Activated CD8-positive, alpha-beta memory T cell treated with anti-CD3 and anti-CD28 coated beads for 36 hours (primary cell): ENCODE results near the gene PABPC1L. TPM values are rescaled to one million over a fixed set of nuclear protein-coding genes. Genes with fewer than 3 reads are reported as not detected.

Experiments used
- CTCF ChIA-PET: fragments of 350-600 bp; sonication (Branson Sonifier 250); formaldehyde crosslinking; loops from one replicate; lab custom pipeline; 2021; ENCODE audit warnings: antibody characterized with exemption; lab: Charles Lee
- POLR2A ChIA-PET: fragments of 350-600 bp; sonication (Branson Sonifier 250); formaldehyde crosslinking; loops from one replicate; lab custom pipeline; 2021; ENCODE audit warnings: antibody characterized with exemption; lab: Charles Lee
- total RNA-seq, 2 experiments: library from RNA; stranded (reverse); gene quantifications; one replicate each; pipeline ENCODE4 v1.2.3, GENCODE V29; 2021

PABPC1L gene
- total RNA-seq, 2 experiments from 2014 or later = 78.9 to 81.6 TPM

GRCh38 chr20:44891826-44892225 is 18.0 kb upstream of the PABPC1L start:
- POLR2A ChIA-PET = no interaction called here
- CTCF ChIA-PET = interaction anchor here (0.8 kb wide), 1 partner anchor 20 kb away, joined by 4 read pairs; no protein-coding TSS in a partner anchor

- POLR2A ChIA-PET = no interaction called here
- CTCF ChIA-PET = no interaction called here
Observed at GRCh38 chr20:44894959-44895358, 14.9 kb upstream of the PABPC1L start.

GRCh38 chr20:44896583-44896982 is 13.3 kb upstream of the PABPC1L start:
- POLR2A ChIA-PET = interaction anchor here (1.4 kb wide), 1 partner anchor 13 kb away, joined by 4 read pairs; the partner anchor contains the start of gene PABPC1L
- CTCF ChIA-PET = interaction anchor here (0.9 to 1.4 kb wide), 3 partner anchors 11 to 63 kb away, joined by 3 read pairs; partner anchors contain the start of genes PABPC1L, TOMM34 and YWHAB

DNA sequence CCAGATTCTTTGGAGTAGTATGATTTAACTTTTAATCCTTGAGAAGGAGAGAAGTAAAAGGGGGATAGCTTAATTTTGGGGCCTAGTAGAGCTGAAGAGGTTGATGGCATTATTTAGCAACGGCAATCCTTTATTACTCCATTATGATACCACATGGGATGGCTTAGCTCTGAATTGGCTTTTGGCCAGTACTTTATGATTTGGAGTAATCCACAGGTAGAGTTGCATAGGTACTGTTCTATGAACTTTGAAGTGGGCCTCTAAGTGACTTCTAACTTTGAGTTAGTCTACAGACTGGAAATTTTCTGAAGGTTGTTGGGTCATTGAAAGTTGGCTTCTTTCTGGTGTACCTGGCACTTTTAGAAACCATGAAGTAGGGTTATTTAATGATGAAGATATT is 12.7 kb upstream of the PABPC1L start:
- CTCF ChIA-PET = interaction anchor here (0.9 to 1.4 kb wide), 3 partner anchors 12 to 63 kb away, joined by 3 read pairs; partner anchors contain the start of genes PABPC1L, TOMM34 and YWHAB

GRCh38 chr20:44900231-44900854 is 9.5 kb upstream of the PABPC1L start:
- POLR2A ChIA-PET = no interaction called here
- CTCF ChIA-PET = no interaction called here

More for the DNA sequence above, 12.7 kb upstream of the PABPC1L start:
- POLR2A ChIA-PET = interaction anchor here (1.4 kb wide), 1 partner anchor 13 kb away, joined by 4 read pairs; the partner anchor contains the start of gene PABPC1L

- CTCF ChIA-PET = no interaction called here
- POLR2A ChIA-PET = no interaction called here
Observed at GRCh38 chr20:44901974-44902373, 7.9 kb upstream of the PABPC1L start.

- ChIA-PET POLR2A (no interaction called here), CTCF (no interaction called here)
Observed at GRCh38 chr20:44904377-44904776, 5.5 kb upstream of the PABPC1L start.

- ChIA-PET POLR2A (interaction anchor here (0.6 to 1.3 kb wide), 9 partner anchors 13 to 967 kb away, joined by 3 to 7 read pairs (median 4); partner anchors contain the start of gene TOMM34), CTCF (interaction anchor here (0.8 to 2.6 kb wide), 3 partner anchors 9 to 21 kb away, joined by 3 to 9 read pairs (median 4); no protein-coding TSS in a partner anchor)
Observed at GRCh38 chr20:44908987-44909871, 631 bp upstream of the PABPC1L start.

DNA sequence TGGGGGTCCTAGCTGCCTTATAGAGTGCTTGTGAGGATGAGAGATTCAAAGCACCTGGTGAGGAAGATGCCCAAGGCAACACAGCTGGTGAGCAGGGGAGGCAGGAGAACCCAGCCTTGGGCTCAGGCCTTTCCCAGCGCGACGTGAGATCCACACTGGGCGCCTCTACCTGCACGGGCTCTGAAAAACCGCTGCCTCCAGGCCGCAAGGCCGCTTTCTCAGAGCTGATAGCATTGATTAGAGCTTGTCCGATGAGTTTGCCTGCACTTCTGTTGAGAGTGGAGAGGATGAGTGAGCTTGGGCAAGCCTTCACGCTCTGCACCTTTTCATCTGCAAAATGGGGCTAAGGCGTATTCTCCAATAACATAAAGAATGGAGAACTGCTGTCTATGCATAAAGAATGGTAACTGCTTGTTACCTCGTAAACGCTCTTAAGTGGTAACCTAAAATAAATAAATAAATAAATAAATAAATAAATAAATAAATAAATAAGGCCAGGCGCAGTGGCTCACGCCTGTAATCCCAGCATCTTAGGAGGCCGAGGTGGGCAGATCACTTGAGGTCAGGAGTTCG is 916 bp downstream of the PABPC1L start:
- ChIA-PET POLR2A (interaction anchor here (1.3 kb wide), 1 partner anchor 14 kb away, joined by 4 read pairs; no protein-coding TSS in a partner anchor), CTCF (interaction anchor here (1.3 kb wide), 1 partner anchor 24 kb away, joined by 3 read pairs; no protein-coding TSS in a partner anchor)

DNA sequence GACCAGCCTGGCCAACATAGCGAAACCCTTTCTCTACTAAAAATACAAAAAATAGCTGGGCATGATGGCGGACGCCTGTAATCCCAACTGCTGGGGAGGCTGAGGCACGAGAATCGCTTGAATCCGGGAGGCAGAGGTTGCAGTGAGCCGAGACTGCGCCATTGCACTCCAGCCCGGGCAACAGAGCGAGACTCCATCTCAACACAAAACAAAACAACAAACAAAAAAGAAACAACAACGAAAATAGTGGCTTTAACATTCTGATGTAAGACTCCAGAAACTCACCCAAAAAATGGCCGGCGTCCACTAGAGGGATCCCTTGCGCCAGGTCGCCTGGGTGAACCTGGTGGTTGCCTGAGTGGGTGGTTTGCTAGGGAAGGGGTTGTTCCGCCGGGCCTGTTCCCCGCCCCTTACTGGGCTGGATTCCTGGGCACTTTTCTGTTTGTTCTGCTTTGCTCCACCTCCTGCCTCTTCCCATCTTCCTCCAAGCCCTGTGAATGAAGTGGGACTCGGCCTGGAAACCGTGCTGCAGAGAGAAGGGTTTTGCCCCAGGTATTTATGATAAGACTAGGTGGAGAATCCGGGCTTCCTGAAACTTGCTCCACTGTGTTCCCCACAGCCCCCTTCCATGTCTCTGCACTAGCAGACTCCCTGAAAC is 1.5 kb downstream of the PABPC1L start:
- CTCF ChIA-PET = interaction anchor here (0.6 to 1.3 kb wide), 3 partner anchors 19 to 44 kb away, joined by 3 to 4 read pairs (median 3); no protein-coding TSS in a partner anchor
- POLR2A ChIA-PET = no interaction called here

DNA sequence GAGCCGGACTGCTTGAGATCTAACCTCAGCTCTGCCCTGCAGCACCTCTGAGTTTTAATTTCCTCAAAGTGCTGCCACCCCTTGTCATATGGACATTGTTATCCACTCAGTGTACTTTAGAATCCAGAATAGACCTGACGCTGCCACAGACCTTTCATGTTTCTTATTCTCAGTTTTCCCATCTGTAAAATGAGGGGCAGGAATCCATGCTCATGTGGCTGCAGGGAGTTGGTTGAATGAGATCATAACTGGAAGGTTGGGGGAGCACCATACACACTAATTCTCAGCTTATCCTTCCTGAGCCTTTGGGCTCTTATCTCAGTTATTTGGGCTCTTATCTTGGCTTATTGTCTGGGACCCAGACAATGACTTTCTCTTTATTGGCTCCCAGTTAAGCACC is 2.3 kb downstream of the PABPC1L start:
- CTCF ChIA-PET = interaction anchor here (0.6 kb wide), 1 partner anchor 45 kb away, joined by 3 read pairs; no protein-coding TSS in a partner anchor
- POLR2A ChIA-PET = no interaction called here

DNA sequence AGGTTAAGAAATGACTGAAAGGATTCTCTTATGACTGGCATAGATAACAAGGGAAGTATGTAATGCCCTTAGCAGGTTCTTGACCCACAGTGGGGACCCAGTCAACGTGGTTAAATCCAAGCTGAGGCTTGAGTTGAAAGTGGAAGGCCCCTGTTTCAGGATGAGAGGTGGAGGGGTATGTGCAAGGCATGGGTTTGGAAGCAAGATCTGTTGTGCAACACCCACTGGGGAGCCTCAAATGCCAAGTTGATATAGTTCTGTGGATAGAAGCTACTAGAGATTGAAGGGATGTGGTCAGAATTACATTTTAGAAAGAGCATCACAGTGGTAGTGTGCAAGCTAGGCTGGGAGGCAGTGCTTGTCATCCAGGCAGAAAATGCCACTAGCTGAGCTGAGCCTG is 5.1 kb downstream of the PABPC1L start:
- CTCF ChIA-PET = interaction anchor here (0.7 kb wide), 1 partner anchor 57 kb away, joined by 3 read pairs; no protein-coding TSS in a partner anchor
- POLR2A ChIA-PET = no interaction called here

DNA sequence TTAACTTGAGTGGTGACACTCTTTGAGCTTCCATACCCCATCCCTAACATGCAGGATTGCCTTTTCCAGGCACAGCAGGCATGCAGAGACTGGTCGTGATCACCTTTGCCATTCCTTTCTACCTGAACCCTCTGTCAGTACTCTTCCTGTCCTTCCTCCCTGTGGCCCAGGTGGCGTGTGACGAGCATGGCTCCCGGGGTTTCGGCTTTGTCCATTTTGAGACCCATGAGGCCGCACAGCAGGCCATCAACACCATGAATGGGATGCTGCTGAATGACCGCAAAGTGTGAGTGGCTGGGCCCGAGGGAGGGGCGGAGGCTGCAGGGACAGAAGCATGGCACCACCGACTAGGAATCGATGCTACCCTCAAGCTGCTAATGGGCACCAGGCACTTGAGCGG is 6.7 kb downstream of the PABPC1L start:
- ChIA-PET CTCF (interaction anchor here (2.4 kb wide), 1 partner anchor 9 kb away, joined by 9 read pairs; no protein-coding TSS in a partner anchor), POLR2A (no interaction called here)

GRCh38 chr20:44917399-44917798 is 7.5 kb downstream of the PABPC1L start:
- CTCF ChIA-PET = interaction anchor here (2.4 kb wide), 1 partner anchor 10 kb away, joined by 9 read pairs; no protein-coding TSS in a partner anchor
- POLR2A ChIA-PET = no interaction called here

GRCh38 chr20:44918342-44918741 is 8.5 kb downstream of the PABPC1L start:
- CTCF ChIA-PET = interaction anchor here (2.4 kb wide), 1 partner anchor 11 kb away, joined by 9 read pairs; no protein-coding TSS in a partner anchor
- POLR2A ChIA-PET = no interaction called here

GRCh38 chr20:44918761-44919160 is 8.9 kb downstream of the PABPC1L start:
- CTCF ChIA-PET = interaction anchor here (2.4 kb wide), 1 partner anchor 11 kb away, joined by 9 read pairs; no protein-coding TSS in a partner anchor
- POLR2A ChIA-PET = no interaction called here

DNA sequence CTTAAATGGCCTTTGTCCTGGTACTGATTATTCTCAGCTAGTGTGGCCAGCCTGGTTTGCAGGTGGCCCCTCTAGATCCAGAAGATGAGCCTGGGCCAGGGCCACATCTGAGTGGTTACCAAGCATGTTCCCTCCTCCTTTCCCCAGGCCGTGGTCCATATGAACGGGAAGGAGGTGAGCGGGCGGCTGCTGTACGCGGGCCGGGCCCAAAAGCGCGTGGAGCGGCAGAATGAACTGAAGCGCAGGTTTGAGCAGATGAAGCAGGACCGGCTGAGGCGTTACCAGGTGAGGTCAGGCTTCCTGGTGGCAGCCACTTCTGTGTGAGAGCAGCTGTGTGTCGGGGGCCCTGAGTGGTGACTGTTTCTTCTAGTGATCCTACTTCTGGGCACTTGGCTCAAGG is 11.6 kb downstream of the PABPC1L start:
- POLR2A ChIA-PET = no interaction called here
- CTCF ChIA-PET = no interaction called here

DNA sequence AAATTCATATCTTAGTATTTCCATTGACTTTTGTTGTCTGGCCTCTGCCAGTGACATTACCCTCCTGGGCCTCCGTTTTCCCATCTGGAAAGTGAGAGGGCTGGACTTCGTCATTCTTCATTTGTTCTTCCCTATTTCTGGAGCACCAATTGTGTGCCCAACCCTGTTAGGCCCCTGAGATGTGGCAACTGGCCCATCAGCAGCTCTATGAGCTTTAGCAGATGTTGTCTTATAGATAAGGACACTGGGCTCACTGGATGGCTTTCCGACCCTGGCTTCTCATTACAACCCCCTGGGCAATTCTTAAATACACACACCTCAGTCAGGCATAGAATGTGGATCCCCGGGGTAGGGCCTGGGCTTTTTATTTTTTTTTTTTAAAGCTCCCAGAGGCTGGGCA is 14.7 kb downstream of the PABPC1L start:
- ChIA-PET POLR2A (no interaction called here), CTCF (interaction anchor here (0.7 kb wide), 1 partner anchor 269 kb away, joined by 3 read pairs; no protein-coding TSS in a partner anchor)
